ENCODE results near the gene RNF133. TPM values are rescaled to one million over a fixed set of nuclear protein-coding genes. Genes with fewer than 3 reads are reported as not detected.
A peak's percentile ranks its signal among the peaks of the same experiment; 100 is the strongest.

Gene RNF133
- total and polyA plus RNA-seq, 5 experiments from 2014 or later, result not detected

DNA sequence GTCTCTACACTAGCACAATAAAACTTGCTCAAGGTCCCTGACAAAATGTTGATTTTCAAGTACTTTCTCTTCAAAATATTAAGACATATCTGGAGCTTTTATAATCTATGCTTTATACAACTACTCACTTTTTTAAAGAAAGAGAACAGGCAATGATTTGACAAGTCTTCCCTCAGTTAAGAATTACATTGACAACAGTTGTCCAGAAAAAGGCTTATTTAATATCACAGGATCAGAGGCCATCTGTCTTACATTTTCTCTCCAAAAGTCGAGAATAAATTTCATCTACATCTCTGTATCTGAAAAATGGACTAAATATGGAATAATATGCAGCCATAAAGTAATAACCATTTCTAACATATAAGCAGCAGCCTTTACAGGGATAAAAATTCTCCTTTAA, 12.0 kb upstream of the RNF133 start:
- no peaks in the 10 kb centered on the region for H3K4me1 Mint-ChIP-seq
- POLR2A ChIA-PET, result no interaction called here
- no peaks in the 10 kb centered on the region for H3K36me3 Mint-ChIP-seq
- H3K9me3 Mint-ChIP-seq, result peaks cover 0 to 7% (median 2%) of the 10 kb centered on the region in 9 donors
- DNase-seq (no peak), ATAC-seq (no peak)
- no peak overlapping the region for H3K4me3 Mint-ChIP-seq
- H3K27me3 Mint-ChIP-seq, result no peaks in the 10 kb centered on the region
- no peak overlapping the region for H3K27ac Mint-ChIP-seq

DNA sequence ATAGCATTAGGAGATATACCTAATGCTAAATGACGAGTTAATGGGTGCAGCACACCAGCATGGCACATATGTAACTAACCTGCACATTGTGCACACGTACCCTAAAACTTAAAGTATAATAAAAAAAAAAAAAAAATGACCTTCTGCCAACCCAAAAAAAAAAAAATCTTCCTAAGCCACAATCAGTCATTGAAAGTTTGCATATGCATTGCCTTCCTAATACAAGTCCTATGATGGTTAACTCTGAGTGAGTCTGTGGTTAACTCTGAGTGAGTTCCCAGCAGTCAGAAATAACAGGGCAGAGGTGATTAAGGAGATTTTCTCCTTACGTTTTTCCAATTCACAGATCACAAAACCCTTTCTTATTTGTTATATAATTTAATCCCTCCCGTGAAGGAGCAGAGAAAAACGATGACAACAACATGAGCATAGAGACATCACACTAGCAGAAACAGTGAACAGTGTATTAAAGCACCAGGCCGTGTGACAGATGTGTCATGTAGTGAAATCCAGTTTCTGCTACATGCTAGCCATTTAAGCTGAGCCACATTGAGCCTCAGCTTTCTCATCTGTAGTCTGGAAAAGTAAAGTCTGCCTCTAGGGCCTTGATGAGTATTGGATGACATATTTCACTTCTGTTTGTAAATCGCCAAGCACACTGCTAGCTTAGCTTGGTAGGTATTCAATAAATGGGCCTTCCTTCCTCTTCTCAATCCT, 11.2 kb upstream of the RNF133 start:
- no peaks in the 10 kb centered on the region for H3K27me3 Mint-ChIP-seq
- POLR2A ChIA-PET, result no interaction called here
- DNase-seq (no peak), ATAC-seq (no peak)
- no peak overlapping the region for H3K4me3 Mint-ChIP-seq
- no peaks in the 10 kb centered on the region for H3K4me1 Mint-ChIP-seq
- peaks cover 0 to 7% (median 2%) of the 10 kb centered on the region in 9 donors for H3K9me3 Mint-ChIP-seq
- H3K36me3 Mint-ChIP-seq, result no peaks in the 10 kb centered on the region
- no peak overlapping the region for H3K27ac Mint-ChIP-seq

DNA sequence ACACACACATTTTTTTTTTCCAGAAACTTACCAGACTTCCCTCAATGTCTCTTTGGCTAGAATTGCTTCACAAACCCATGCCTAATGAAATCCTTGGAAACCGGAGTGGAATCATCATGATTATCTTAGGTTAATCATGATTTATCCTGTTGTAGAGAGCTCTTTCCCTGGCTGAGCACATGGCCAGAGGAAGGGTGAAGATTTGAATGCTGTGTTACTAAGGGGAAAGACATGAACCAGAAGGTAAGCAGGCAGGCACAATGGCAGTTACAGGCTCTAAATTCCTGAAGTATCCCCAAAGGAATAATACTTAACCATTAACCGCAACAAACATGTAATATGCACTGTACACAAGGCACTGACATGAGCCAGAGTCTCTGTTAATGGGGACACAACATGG, 7.9 kb upstream of the RNF133 start:
- Mint-ChIP-seq H3K27ac (no peak overlapping the region), H3K27me3 (no peaks in the 10 kb centered on the region), H3K4me1 (no peaks in the 10 kb centered on the region), H3K9me3 (peaks cover 2 to 15% (median 6%) of the 10 kb centered on the region in 9 donors), H3K36me3 (no peaks in the 10 kb centered on the region), H3K4me3 (no peak overlapping the region)
- no peak for DNase-seq
- POLR2A ChIA-PET, result no interaction called here
- no peak for ATAC-seq

DNA sequence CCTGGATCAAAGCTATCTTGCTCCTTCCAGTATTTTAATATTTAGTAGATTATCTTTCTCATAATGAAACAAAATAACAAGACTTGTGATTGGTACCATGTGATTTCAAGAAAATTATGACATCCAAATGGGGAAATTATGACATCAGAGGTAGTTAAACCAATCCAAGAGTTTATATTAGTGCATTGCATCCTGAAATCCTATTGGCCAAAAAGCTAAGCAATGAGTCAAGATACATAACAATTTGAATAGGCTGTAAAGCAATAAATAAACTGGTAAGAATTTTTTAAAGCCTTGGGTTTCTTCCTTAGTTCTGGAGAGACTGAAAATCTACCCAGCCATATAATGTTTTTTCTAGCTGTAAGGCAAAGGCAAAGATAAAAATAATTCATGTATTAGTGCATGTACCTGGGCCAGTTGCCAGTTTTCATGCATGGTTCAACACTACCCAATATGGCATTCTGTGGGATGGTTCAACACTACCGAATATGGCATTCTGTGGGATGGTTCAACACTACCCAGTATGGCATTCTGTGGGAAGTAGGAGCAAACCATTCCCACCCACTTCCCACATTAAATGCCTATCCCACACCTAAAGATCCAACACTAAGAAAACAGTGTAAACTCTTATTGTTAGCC, 4.1 kb upstream of the RNF133 start, which contains the start of gene RNF148:
TSS of gene RNF148 (minus strand) at position 51 of the 639 bp plus-strand sequence. CDS start 172 bp downstream, outside the sequence.
- Mint-ChIP-seq H3K9me3 (peaks cover 0 to 20% (median 3%) of the 10 kb centered on the region in 9 donors), H3K4me3 (no peak within 1 kb of the TSS), H3K27me3 (no peaks in the 10 kb centered on the region), H3K27ac (peak within 1 kb of the TSS in 1 of 10 donors; percentile 7), H3K36me3 (no peaks in the 10 kb centered on the region), H3K4me1 (no peaks in the 10 kb centered on the region)
- ATAC-seq (no peak), DNase-seq (no peak)
- POLR2A ChIA-PET, result no interaction called here

DNA sequence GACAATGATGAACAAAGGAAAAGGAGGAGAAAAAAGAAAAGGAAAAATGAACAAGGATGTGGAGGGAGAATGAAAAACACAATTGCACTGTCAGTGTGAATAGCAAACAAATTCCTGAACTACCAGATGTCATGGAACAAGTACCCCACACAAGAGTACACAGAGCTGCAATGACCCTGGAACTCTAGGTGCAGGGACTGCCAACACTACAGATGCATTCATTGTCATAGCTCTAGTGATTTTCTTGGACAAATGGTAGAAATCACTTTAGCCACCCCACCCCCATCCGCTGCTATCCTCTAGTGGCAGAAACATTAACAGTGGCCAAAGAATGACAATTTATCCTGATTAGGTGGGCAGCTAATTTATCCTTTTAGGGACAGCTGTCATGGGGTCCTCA, 3.1 kb downstream of the RNF133 start:
- no peaks in the 10 kb centered on the region for H3K4me1 Mint-ChIP-seq

DNA sequence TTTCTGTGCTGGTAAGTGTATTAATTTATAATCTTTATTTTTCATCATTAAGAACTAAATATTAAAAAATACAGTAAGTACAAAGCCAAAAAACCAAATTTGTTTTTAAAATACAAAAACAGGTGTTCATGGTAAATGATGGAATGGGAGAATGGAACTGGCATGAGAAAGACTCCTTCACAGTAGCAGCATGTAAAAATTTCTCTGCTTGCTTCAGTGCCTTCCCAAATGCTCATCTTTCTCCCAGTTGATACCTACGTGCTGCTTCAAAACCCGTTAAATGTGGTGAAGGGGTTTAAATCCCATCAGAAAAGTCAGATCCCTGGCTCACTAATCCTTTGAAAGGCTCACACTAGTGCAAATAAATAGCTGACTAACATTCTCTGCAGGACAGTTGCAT, 4.2 kb downstream of the RNF133 start:
- POLR2A ChIA-PET, result no interaction called here
- no peak for DNase-seq
- Mint-ChIP-seq H3K9me3 (peaks cover 0 to 27% (median 9%) of the 10 kb centered on the region in 9 donors), H3K27me3 (no peaks in the 10 kb centered on the region), H3K27ac (no peak overlapping the region), H3K4me1 (no peaks in the 10 kb centered on the region), H3K36me3 (no peaks in the 10 kb centered on the region), H3K4me3 (no peak overlapping the region)
- no peak for ATAC-seq

More for the DNA sequence above, 3.1 kb downstream of the RNF133 start:
- Mint-ChIP-seq H3K27ac (no peak overlapping the region), H3K36me3 (no peaks in the 10 kb centered on the region), H3K27me3 (no peaks in the 10 kb centered on the region), H3K9me3 (peaks cover 0 to 27% (median 9%) of the 10 kb centered on the region in 9 donors), H3K4me3 (no peak overlapping the region)
- ATAC-seq (no peak), DNase-seq (no peak)
- POLR2A ChIA-PET, result no interaction called here

DNA sequence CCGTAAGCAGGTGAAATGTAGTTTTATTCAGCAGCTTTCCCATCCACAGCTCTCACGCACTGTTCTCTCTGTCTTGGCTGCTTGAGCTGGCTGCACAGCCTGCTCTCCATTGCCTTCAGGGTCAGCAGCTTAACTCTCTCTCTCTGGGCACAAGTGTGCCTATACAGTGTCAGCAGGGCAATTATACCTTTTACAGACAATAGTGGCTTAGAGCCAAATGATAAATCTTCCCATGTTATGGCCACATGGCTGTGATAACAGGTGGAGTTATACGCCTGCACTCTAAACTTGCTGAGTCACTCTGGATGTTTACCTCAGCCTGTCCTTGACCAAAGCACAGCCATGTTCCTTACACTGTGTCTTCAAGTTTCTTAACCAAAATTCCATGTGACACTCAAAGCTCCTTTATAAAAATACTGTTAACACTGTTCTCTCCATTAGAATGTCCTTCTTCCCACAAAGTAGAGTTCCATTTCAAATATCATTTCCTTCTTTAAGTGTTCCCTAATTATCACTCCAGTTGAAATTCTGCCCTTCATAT, 6.1 kb downstream of the RNF133 start:
- H3K27ac Mint-ChIP-seq, result no peak overlapping the region
- no peak for DNase-seq
- no peaks in the 10 kb centered on the region for H3K27me3 Mint-ChIP-seq
- H3K36me3 Mint-ChIP-seq, result no peaks in the 10 kb centered on the region
- ATAC-seq, result no peak
- peaks cover 0 to 19% (median 9%) of the 10 kb centered on the region in 9 donors for H3K9me3 Mint-ChIP-seq
- no peaks in the 10 kb centered on the region for H3K4me1 Mint-ChIP-seq
- POLR2A ChIA-PET, result no interaction called here
- H3K4me3 Mint-ChIP-seq, result no peak overlapping the region

DNA sequence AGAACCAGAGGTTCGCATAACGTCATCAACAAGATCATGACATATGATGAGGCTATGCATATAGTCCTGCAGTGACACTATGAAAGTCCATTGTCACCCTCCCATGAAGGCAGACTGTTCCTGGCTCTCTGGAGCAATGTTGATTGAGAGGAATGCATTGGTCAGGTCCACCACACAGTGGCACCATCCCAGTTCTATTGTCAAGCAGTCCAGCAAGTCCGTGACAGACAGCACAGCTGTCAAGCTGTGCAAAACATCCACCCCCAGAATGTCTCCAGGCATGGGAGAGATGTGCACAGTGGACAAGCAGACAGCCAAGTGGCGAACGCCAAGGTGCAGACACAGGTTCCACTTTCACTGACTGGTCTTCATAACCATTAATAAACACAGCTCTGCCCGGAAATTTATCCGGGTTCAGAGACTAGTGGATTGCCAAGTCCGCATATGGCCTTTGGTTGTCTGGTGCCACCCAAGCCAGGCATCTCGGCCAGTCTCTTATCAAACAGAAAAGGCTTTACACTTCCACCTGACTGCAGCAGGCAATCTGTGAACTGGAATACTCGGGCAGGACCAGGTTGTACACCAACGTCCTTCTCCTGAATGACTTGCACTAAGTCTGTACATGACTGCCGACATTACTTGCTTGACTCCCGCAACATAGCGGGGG, 7.2 kb downstream of the RNF133 start:
- no peaks in the 10 kb centered on the region for H3K27me3 Mint-ChIP-seq
- ATAC-seq (no peak), DNase-seq (no peak)
- H3K4me1 Mint-ChIP-seq, result no peaks in the 10 kb centered on the region
- no peaks in the 10 kb centered on the region for H3K36me3 Mint-ChIP-seq
- H3K9me3 Mint-ChIP-seq, result peaks cover 0 to 19% (median 9%) of the 10 kb centered on the region in 9 donors
- POLR2A ChIA-PET, result no interaction called here
- H3K27ac Mint-ChIP-seq, result no peak overlapping the region
- H3K4me3 Mint-ChIP-seq, result no peak overlapping the region

DNA sequence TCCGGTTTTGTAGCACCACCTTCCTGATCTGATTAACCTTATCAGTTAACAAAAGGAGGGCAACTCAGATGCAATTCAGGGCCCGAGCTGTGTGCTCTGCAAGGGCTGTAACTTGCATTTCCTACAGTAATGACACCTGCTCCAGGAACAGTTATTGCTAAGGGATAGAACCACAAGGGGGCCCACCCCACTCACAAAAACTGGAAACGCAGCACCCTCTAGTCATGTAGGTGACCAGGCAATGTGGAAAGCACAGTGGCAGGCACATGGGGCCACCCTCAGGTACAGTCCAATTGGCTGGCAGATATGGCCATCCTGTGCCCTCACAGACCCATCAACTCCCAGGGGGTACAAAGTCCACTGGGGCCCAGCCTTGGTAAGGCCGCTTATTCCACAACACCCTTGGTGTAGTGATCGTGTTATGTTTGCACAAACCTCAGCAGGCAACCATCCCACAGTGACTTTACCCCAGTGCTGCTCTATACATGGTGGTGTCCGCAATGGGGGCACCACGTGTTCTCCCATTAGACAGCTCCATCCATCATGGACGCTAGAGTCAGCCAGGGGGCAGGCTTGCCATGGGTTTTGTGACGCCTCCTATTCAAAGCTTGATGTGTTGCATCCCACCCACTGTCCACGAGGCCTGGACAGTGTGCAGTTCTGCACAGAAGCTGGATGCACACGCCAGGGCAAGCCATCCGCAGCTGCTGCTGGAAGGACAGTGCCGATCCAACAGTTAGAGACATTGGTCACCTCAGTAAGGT, 9.4 kb downstream of the RNF133 start:
- Mint-ChIP-seq H3K27ac (no peak overlapping the region), H3K9me3 (peaks cover 0 to 19% (median 9%) of the 10 kb centered on the region in 9 donors), H3K36me3 (no peaks in the 10 kb centered on the region), H3K4me3 (no peak overlapping the region), H3K27me3 (no peaks in the 10 kb centered on the region), H3K4me1 (no peaks in the 10 kb centered on the region)
- DNase-seq (no peak), ATAC-seq (no peak)
- POLR2A ChIA-PET, result no interaction called here

DNA sequence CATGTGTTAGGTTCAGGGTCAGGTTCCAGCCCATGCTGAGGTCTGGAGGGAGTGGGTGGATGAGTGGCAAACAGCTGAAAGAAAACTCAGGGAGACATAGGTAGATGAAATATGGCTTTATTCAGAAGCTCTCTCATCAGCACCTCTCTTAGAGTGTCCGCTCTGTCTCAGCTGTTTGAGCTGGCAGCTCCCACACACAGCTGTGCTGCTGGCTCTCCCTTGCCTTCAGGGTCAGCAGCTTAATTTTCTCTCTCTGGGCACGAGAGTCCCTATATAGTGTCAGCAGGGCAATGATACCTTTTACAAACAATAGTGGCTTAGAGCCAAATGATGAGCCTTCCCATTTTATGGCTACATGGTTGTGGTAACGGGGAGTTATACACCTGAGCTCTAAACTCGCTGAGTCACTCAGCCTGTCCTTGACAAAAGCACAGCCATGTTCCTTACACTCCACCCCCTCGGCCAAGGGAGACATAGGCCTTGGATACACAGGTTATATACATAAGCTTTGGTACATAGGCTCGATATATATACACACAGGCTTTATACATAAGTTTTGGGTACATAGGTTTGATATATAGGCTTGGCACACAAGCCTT, 10.4 kb downstream of the RNF133 start:
- ATAC-seq (no peak), DNase-seq (no peak)
- Mint-ChIP-seq H3K27ac (no peak overlapping the region), H3K36me3 (no peaks in the 10 kb centered on the region), H3K27me3 (no peaks in the 10 kb centered on the region), H3K9me3 (peaks cover 0 to 14% (median 6%) of the 10 kb centered on the region in 9 donors), H3K4me3 (no peak overlapping the region), H3K4me1 (no peaks in the 10 kb centered on the region)
- POLR2A ChIA-PET, result no interaction called here

DNA sequence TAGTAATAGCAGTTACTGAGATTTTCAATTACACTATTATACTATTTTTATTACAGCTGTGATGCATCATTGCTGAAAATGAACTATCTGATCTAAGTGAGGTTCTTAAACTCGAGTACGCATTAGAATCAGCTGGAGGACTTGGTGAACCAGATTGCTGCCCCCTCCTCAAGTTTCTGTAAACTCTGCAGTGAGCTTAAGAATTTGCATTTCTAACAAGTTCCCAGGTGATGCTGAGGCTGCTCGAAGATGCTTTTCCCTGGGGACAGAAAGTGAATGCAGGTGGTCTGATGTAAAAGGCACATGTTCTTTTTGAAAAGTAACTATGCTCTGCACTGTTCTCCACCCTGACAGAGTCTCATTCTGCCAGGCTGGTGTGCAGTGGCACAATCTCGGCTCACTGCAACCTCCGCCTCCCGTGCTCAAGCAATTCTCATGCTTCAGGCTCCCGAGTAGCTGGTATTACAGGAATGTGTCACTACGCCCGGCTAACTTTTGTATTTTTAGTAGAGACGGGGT, 12.5 kb downstream of the RNF133 start:
- H3K27me3 Mint-ChIP-seq, result no peaks in the 10 kb centered on the region
- no peak for DNase-seq
- H3K4me1 Mint-ChIP-seq, result no peaks in the 10 kb centered on the region
- no peak overlapping the region for H3K27ac Mint-ChIP-seq
- H3K36me3 Mint-ChIP-seq, result no peaks in the 10 kb centered on the region
- H3K9me3 Mint-ChIP-seq, result peaks cover 0 to 5% (median 0%) of the 10 kb centered on the region in 9 donors
- POLR2A ChIA-PET, result no interaction called here
- ATAC-seq, result no peak
- no peak overlapping the region for H3K4me3 Mint-ChIP-seq

DNA sequence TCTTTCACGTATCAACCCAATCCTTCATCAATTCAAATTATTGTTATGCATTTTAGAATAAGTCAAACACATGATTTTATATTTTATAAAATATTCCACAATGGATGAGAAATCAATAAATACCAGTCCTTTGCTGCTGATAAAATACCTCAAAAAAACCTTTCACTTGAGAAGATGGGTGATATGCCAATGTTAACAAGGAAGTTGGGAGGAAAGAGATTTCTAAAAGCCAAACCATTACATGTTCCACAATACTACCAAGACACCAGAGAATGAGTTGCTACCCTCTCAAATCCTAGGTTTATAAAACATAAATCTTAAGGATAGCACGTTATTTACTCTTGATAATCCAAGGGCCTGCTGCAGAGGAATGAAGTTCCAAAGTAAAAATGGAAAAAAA, 14.4 kb downstream of the RNF133 start:
- peaks cover 0 to 7% (median under 1%) of the 10 kb centered on the region in 9 donors for H3K9me3 Mint-ChIP-seq
- no peak overlapping the region for H3K27ac Mint-ChIP-seq
- no peak for ATAC-seq
- no peaks in the 10 kb centered on the region for H3K27me3 Mint-ChIP-seq
- POLR2A ChIA-PET, result no interaction called here
- DNase-seq, result no peak
- H3K4me1 Mint-ChIP-seq, result no peaks in the 10 kb centered on the region
- H3K4me3 Mint-ChIP-seq, result no peak overlapping the region
- no peaks in the 10 kb centered on the region for H3K36me3 Mint-ChIP-seq

Measured in naive thymus-derived CD8-positive, alpha-beta T cell (primary cell).